Heart left ventricle (tissue), 13 donors: ENCODE measurements around the gene CDK2AP2.

Experiments
- CTCF ChIP-seq, 12 donors: fragments of 200-600 bp; sonication (generic) in 4 of 12; IDR thresholded peaks; one replicate each; pipeline versions ENCODE4 v1.5.0 to v1.8.0; 2018 to 2022; ENCODE audit warnings: antibody characterized with exemption in 12 of 12, mild to moderate bottlenecking in 5 of 12
- POLR2A ChIP-seq, 2 donors: fragments of 450-650 bp; IDR thresholded peaks; one replicate each; pipeline ENCODE4 v1.6.1; 2017; ENCODE audit warnings: antibody characterized with exemption in 2 of 2, mild to moderate bottlenecking in 2 of 2, moderate library complexity in 2 of 2
- donor health status: ischemic (EF 13 %, LVEDD 7.1; RV severe dilation, severe dysfunction).
- donor health status: DM: no; HTN: yes; CAD: no.
- donor health status: DM: no; HTN: no; CAD: no.
- donor health status: ischemic (EF 25% LVEDD 6.9; RV normal size, moderate dysfunction).
- donor health status: ischemic (EF 25% LVEDD 5.7; RV mildly dilated, moderate dysfunction).
- donor health status: ischemic (EF 35%, LVEDD 5.7; RV mildly dilated, moderate dysfunction).
- donor health status: nonischemic (EF 11% LVEDD 7.7; RV severe dilation, severe dysfunction).
- donor health status: DM: yes; HTN: yes; CAD: no.
- donor health status: PGD.
- donor health status: ischemic (EF 29% LVEDD 5.4; RV normal size, mild dysfunction).
- donor health status: nonischemic (EF 23%, LVEDD 6.1; RV moderate dilation, normal function).

- TF ChIP-seq CTCF (IDR thresholded peaks at IDR 0.05) (no peak), POLR2A (IDR thresholded peaks at IDR 0.05) (no peak)
Observed at GRCh38 chr11:67495234-67496005, 12.5 kb downstream of the CDK2AP2 start.
